ENCODE results near the gene RBBP8NL.

The RBBP8NL gene

GRCh38 chr20:62365814-62366369 is 61.4 kb downstream of the RBBP8NL start:
- H3K4me3 ChIP-seq (ENCODE audit: low read depth, low read length), result peak overlapping the region; percentile 80
- H2AK5ac ChIP-seq (ENCODE audit: low read length), result peak overlapping the region; percentile 31
- H3K9ac ChIP-seq (ENCODE audit: low read length), result peak overlapping the region; percentile 18
- peaks cover 42% of the 10 kb centered on the region for H3K79me2 ChIP-seq (ENCODE audit: control insufficient read depth, insufficient read depth, low read length, poor library complexity)
- peak overlapping the region; percentile 78 for H3K4ac ChIP-seq (ENCODE audit: low read depth, low read length)
- H2AFZ ChIP-seq (ENCODE audit: insufficient read depth, low read length, poor library complexity), result no peak overlapping the region
- H3K9me3 ChIP-seq (ENCODE audit: insufficient read depth, low read depth, low read length), result peaks cover 2% of the 10 kb centered on the region
- peak overlapping the region; percentile 48 for H4K8ac ChIP-seq (ENCODE audit: low read depth, low read length)
- H2BK12ac ChIP-seq (ENCODE audit: low read length), result peak overlapping the region; percentile 6
- H4K91ac ChIP-seq (ENCODE audit: low read depth, low read length), result peak overlapping the region; percentile 29
- WGBS (ENCODE audit: extremely low coverage, insufficient coverage, insufficient read length), result no CpG with 5 or more reads among the region's 10 CpGs
- peaks cover 15 to 16% of the 10 kb centered on the region in 2 experiments for H3K36me3 ChIP-seq (ENCODE audit: control insufficient read depth in 1 of 2, insufficient read depth in 2 of 2, low read length in 2 of 2)
- no peaks in the 10 kb centered on the region for H3K27me3 ChIP-seq (ENCODE audit: insufficient read depth, low read length)
- H3K27ac ChIP-seq (ENCODE audit: low read depth, low read length), result peak overlapping the region; percentile 84
- H2BK120ac ChIP-seq (ENCODE audit: insufficient read depth, low read length, poor library complexity), result peak overlapping the region; percentile 70
- peak overlapping the region; percentile 91 for H3K4me2 ChIP-seq (ENCODE audit: low read length)
- peak overlapping the region; percentile 67 for H3K18ac ChIP-seq (ENCODE audit: low read length)
- peak overlapping the region; percentile 81 for H2BK5ac ChIP-seq (ENCODE audit: low read depth, low read length, poor library complexity)
- peak overlapping the region; percentile 44 for H4K12ac ChIP-seq (ENCODE audit: low read depth, low read length)
- peak; percentile 84 to 85 for DNase-seq
- peak overlapping the region; percentile 47 for H3K14ac ChIP-seq (ENCODE audit: low read length)
- H3K4me1 ChIP-seq (ENCODE audit: control insufficient read depth in 1 of 2, insufficient read depth in 2 of 2, low read length in 2 of 2), result peaks cover 71 to 81% of the 10 kb centered on the region in 2 experiments
- peaks cover 49% of the 10 kb centered on the region for H3K79me1 ChIP-seq (ENCODE audit: low read length)
- H3K23ac ChIP-seq (ENCODE audit: low read length), result no peak overlapping the region

DNA sequence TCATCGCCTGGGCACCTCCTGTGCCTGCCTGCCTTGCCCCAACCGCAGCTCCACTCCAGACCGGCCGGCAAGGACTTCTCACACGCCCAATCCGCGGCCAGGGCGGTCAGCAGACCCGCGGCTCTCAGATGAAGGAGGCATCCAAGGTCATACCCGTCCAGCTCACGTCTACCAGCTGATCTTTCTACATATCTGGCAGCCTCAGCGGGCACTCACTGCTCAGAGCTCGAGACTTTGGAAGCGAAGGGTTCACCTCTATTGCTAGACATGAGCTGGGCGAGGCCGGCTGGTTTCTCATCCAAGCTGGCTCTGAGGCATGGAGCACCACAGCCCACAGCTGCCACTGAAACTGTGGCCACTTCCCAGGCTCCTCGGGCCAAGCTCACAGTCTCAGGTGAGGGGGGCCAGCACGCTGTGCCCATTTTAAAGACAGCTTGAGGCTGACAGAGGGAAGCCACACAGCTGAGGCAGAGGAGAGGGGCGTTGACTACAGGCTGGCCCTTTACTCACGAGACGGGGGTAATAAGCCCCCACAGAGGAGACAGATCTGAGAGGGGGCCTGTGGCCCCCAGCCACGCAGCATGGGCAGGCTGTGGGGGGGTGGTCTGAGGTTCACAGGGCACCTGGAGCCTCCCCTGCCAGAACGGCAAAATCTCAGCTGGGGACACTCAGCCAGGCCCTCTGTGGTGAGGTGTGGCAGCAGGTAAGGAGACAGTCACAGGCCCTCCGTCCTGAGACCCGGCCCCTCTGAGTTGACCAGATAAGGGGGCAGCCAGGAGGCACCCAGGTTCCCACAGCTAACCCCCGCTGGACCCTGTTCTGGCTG is 62.2 kb downstream of the RBBP8NL start:
- peak overlapping the region; percentile 51 for H2AK5ac ChIP-seq (ENCODE audit: low read length)
- peak overlapping the region; percentile 47 for H3K14ac ChIP-seq (ENCODE audit: low read length)
- peak overlapping the region; percentile 38 for H2BK12ac ChIP-seq (ENCODE audit: low read length)
- H2BK5ac ChIP-seq (ENCODE audit: low read depth, low read length, poor library complexity), result peak overlapping the region; percentile 23
- peaks cover 18 to 19% of the 10 kb centered on the region in 2 experiments for H3K36me3 ChIP-seq (ENCODE audit: control insufficient read depth in 1 of 2, insufficient read depth in 2 of 2, low read length in 2 of 2)
- H3K4me2 ChIP-seq (ENCODE audit: low read length), result peak overlapping the region; percentile 54
- H3K9ac ChIP-seq (ENCODE audit: low read length), result no peak overlapping the region
- H4K91ac ChIP-seq (ENCODE audit: low read depth, low read length), result peak overlapping the region; percentile 29
- H2BK120ac ChIP-seq (ENCODE audit: insufficient read depth, low read length, poor library complexity), result peak overlapping the region; percentile 54
- no peaks in the 10 kb centered on the region for H3K27me3 ChIP-seq (ENCODE audit: insufficient read depth, low read length)
- no peak overlapping the region for H3K4me3 ChIP-seq (ENCODE audit: low read depth, low read length)
- peaks cover 68 to 82% of the 10 kb centered on the region in 2 experiments for H3K4me1 ChIP-seq (ENCODE audit: control insufficient read depth in 1 of 2, insufficient read depth in 2 of 2, low read length in 2 of 2)
- H3K23ac ChIP-seq (ENCODE audit: low read length), result no peak overlapping the region
- H3K27ac ChIP-seq (ENCODE audit: low read depth, low read length), result peak overlapping the region; percentile 30
- peak overlapping the region; percentile 78 for H3K4ac ChIP-seq (ENCODE audit: low read depth, low read length)
- peaks cover 2% of the 10 kb centered on the region for H3K9me3 ChIP-seq (ENCODE audit: insufficient read depth, low read depth, low read length)
- no CpG with 5 or more reads among the region's 27 CpGs for WGBS (ENCODE audit: extremely low coverage, insufficient coverage, insufficient read length)
- peak overlapping the region; percentile 40 for H4K8ac ChIP-seq (ENCODE audit: low read depth, low read length)
- peak; percentile 40 to 59 for DNase-seq
- peak overlapping the region; percentile 27 for H3K18ac ChIP-seq (ENCODE audit: low read length)
- peak overlapping the region; percentile 11 for H4K12ac ChIP-seq (ENCODE audit: low read depth, low read length)
- H2AFZ ChIP-seq (ENCODE audit: insufficient read depth, low read length, poor library complexity), result no peak overlapping the region
- peaks cover 45% of the 10 kb centered on the region for H3K79me2 ChIP-seq (ENCODE audit: control insufficient read depth, insufficient read depth, low read length, poor library complexity)
- peaks cover 52% of the 10 kb centered on the region for H3K79me1 ChIP-seq (ENCODE audit: low read length)

- no peaks in the 10 kb centered on the region for H3K27me3 ChIP-seq (ENCODE audit: insufficient read depth, low read length)
- H3K36me3 ChIP-seq (ENCODE audit: control insufficient read depth in 1 of 2, insufficient read depth in 2 of 2, low read length in 2 of 2), result peaks cover 19 to 23% of the 10 kb centered on the region in 2 experiments
- H2BK5ac ChIP-seq (ENCODE audit: low read depth, low read length, poor library complexity), result no peak overlapping the region
- peak overlapping the region; percentile 45 for H2AK5ac ChIP-seq (ENCODE audit: low read length)
- H3K79me2 ChIP-seq (ENCODE audit: control insufficient read depth, insufficient read depth, low read length, poor library complexity), result peaks cover 50% of the 10 kb centered on the region
- H3K4ac ChIP-seq (ENCODE audit: low read depth, low read length), result peak overlapping the region; percentile 78
- no peak overlapping the region for H3K23ac ChIP-seq (ENCODE audit: low read length)
- peak overlapping the region; percentile 33 for H3K18ac ChIP-seq (ENCODE audit: low read length)
- H4K91ac ChIP-seq (ENCODE audit: low read depth, low read length), result peak overlapping the region; percentile 13
- peak overlapping the region; percentile 24 for H3K14ac ChIP-seq (ENCODE audit: low read length)
- H4K8ac ChIP-seq (ENCODE audit: low read depth, low read length), result no peak overlapping the region
- H2BK120ac ChIP-seq (ENCODE audit: insufficient read depth, low read length, poor library complexity), result peak overlapping the region; percentile 8
- H3K9me3 ChIP-seq (ENCODE audit: insufficient read depth, low read depth, low read length), result peaks cover 2% of the 10 kb centered on the region
- H3K4me3 ChIP-seq (ENCODE audit: low read depth, low read length), result peak overlapping the region; percentile 39
- H3K27ac ChIP-seq (ENCODE audit: low read depth, low read length), result no peak overlapping the region
- peaks cover 46% of the 10 kb centered on the region for H3K79me1 ChIP-seq (ENCODE audit: low read length)
- peaks cover 59 to 72% of the 10 kb centered on the region in 2 experiments for H3K4me1 ChIP-seq (ENCODE audit: control insufficient read depth in 1 of 2, insufficient read depth in 2 of 2, low read length in 2 of 2)
- H2BK12ac ChIP-seq (ENCODE audit: low read length), result no peak overlapping the region
- DNase-seq, result peak in 1 of 2 donors; percentile 38
- H4K12ac ChIP-seq (ENCODE audit: low read depth, low read length), result no peak overlapping the region
- no CpG with 5 or more reads among the region's 22 CpGs for WGBS (ENCODE audit: extremely low coverage, insufficient coverage, insufficient read length)
- no peak overlapping the region for H3K9ac ChIP-seq (ENCODE audit: low read length)
- H3K4me2 ChIP-seq (ENCODE audit: low read length), result peak overlapping the region; percentile 25
- H2AFZ ChIP-seq (ENCODE audit: insufficient read depth, low read length, poor library complexity), result peak overlapping the region; percentile 8
These were observed 63.2 kb downstream of the RBBP8NL start for GRCh38 chr20:62363920-62364851.
